CD4-positive, alpha-beta T cell (primary cell): ENCODE results near the gene BCL2. TPM values are rescaled to one million over a fixed set of nuclear protein-coding genes. Genes with fewer than 3 reads are reported as not detected.

Source experiments
- ATAC-seq: fragments of 200-7000 bp; cut with Tn5 transposase; one replicate; pipeline ENCODE4 v1.10.0; 2022; ENCODE audit warnings: mild to moderate bottlenecking; ENCODE audit not compliant: poor library complexity
- CTCF ChIA-PET: fragments of 350-600 bp; sonication (Branson Sonifier 250); formaldehyde crosslinking; loops from one replicate; lab custom pipeline; 2021; ENCODE audit warnings: antibody characterized with exemption, inconsistent platforms; lab: Charles Lee
- POLR2A ChIA-PET: fragments of 350-600 bp; sonication (Branson Sonifier 250); formaldehyde crosslinking; loops from one replicate; lab custom pipeline; 2021; ENCODE audit warnings: antibody characterized with exemption, inconsistent platforms; lab: Charles Lee
- DNase-seq, 14 experiments: peaks; one replicate each; pipeline ENCODE4 v3.0.0-alpha.2; 2013 to 2020; ENCODE audit warnings: mixed read lengths in 2 of 14
- H3K27ac ChIP-seq, 2 donors: one replicate each; pipeline versions ENCODE4 v1.5.1 to v1.7.0; 2013; ENCODE audit warnings: low read length in 2 of 2, low read depth in 1 of 2, mild to moderate bottlenecking in 1 of 2
- H3K27me3 ChIP-seq, 2 experiments: 1 replicate in 1 of 2; 2 replicates in 1 of 2; pipeline versions ENCODE4 v1.6.1 to v1.7.0; 2013; ENCODE audit warnings: low read length in 2 of 2, control low read depth in 1 of 2, mild to moderate bottlenecking in 1 of 2, moderate library complexity in 1 of 2; ENCODE audit not compliant: insufficient read depth in 2 of 2, control insufficient read depth in 1 of 2
- H3K36me3 ChIP-seq: one replicate; pipeline ENCODE4 v1.6.1; 2013; ENCODE audit warnings: low read length, control low read depth; ENCODE audit not compliant: insufficient read depth
- H3K4me1 ChIP-seq: one replicate; pipeline ENCODE4 v1.6.1; 2013; ENCODE audit warnings: low read length, control low read depth; ENCODE audit not compliant: insufficient read depth
- H3K4me3 ChIP-seq: one replicate; pipeline ENCODE4 v1.5.1; 2013; ENCODE audit warnings: mild to moderate bottlenecking, low read length, moderate library complexity
- H3K9me3 ChIP-seq, 2 experiments: 1 replicate in 1 of 2; 2 replicates in 1 of 2; pipeline versions ENCODE4 v1.6.1 to v1.7.0; 2013; ENCODE audit warnings: low read length in 2 of 2, mild to moderate bottlenecking in 2 of 2, control low read depth in 1 of 2, moderate library complexity in 1 of 2; ENCODE audit not compliant: control insufficient read depth in 1 of 2, insufficient read depth in 1 of 2
- H3K27ac Mint-ChIP-seq: one replicate; pipeline ENCODE4 v1.8.0; 2020; ENCODE audit warnings: mixed read lengths
- H3K27me3 Mint-ChIP-seq: one replicate; pipeline ENCODE4 v1.8.0; 2021; ENCODE audit warnings: mixed read lengths
- H3K36me3 Mint-ChIP-seq: one replicate; pipeline ENCODE4 v1.8.0; 2021; ENCODE audit warnings: low read depth, mixed read lengths
- H3K4me1 Mint-ChIP-seq: one replicate; pipeline ENCODE4 v1.8.0; 2021; ENCODE audit warnings: low read depth, mixed read lengths
- H3K4me3 Mint-ChIP-seq: one replicate; pipeline ENCODE4 v1.8.0; 2020; ENCODE audit warnings: mild to moderate bottlenecking, mixed read lengths
- H3K9me3 Mint-ChIP-seq: one replicate; pipeline ENCODE4 v1.8.0; 2020; ENCODE audit warnings: mixed read lengths
- intact Hi-C, 2 experiments: fragments of 100-400 bp; cut with DNase I in 1 of 2; cut with micrococcal nuclease in 1 of 2; formaldehyde crosslinking; loops; one replicate each; pipeline versions ENCODE4 v1.15.1 to v1.9.0; 2023 to 2025; cut with DNase I, micrococcal nuclease
- total RNA-seq, 174 experiments: library from RNA in 2 of 174; stranded (reverse) in 2 of 174; gene quantifications; one replicate each; pipeline ENCODE4 v1.2.3 and lab custom pipeline; 2021 to 2026
- TF ChIP-seq, protein P1 (sequence below): fragments of 200-600 bp; IDR thresholded peaks from one replicate; pipeline ENCODE4 v1.8.0; 2022; ENCODE audit warnings: antibody characterized with exemption, mild to moderate bottlenecking

BCL2 gene
- total RNA-seq, 2 experiments from 2014 or later = 40.1 to 40.3 TPM

DNA sequence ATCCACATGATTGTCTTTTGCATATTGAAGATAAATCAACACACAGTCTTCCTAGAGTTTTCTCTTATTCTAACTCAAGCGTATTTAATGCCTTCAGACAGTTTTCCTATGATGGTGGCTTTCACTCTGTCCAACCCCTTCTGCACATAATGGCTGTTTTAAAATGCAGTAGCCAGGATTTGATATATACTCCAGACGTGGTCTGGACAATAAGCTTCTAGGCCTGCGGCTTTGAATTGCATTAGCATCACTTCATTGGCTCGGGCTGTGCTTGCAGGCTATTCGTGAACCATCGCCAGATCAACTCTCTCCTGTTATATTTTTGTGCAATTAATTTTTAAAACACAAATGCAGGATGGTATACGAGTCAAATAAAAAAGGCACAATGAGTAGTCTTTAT is 235.3 kb downstream of the BCL2 start:
- H3K36me3 ChIP-seq = no peaks in the 10 kb centered on the region
- no peak overlapping the region for H3K27ac ChIP-seq
- H3K4me3 ChIP-seq = no peak overlapping the region
- no peaks in the 10 kb centered on the region for H3K4me1 ChIP-seq
- intact Hi-C loops = no loop called here
- Mint-ChIP-seq H3K4me1 (no peaks in the 10 kb centered on the region), H3K27me3 (peaks cover 4% of the 10 kb centered on the region), H3K4me3 (no peak overlapping the region), H3K9me3 (no peaks in the 10 kb centered on the region), H3K36me3 (no peaks in the 10 kb centered on the region), H3K27ac (no peak overlapping the region)
- ChIA-PET POLR2A (no interaction called here), CTCF (no interaction called here)
- peaks cover 0 to 8% of the 10 kb centered on the region in 2 experiments for H3K9me3 ChIP-seq
- ATAC-seq = no peak
- DNase-seq = no peak
- TF ChIP-seq, protein P1, sequence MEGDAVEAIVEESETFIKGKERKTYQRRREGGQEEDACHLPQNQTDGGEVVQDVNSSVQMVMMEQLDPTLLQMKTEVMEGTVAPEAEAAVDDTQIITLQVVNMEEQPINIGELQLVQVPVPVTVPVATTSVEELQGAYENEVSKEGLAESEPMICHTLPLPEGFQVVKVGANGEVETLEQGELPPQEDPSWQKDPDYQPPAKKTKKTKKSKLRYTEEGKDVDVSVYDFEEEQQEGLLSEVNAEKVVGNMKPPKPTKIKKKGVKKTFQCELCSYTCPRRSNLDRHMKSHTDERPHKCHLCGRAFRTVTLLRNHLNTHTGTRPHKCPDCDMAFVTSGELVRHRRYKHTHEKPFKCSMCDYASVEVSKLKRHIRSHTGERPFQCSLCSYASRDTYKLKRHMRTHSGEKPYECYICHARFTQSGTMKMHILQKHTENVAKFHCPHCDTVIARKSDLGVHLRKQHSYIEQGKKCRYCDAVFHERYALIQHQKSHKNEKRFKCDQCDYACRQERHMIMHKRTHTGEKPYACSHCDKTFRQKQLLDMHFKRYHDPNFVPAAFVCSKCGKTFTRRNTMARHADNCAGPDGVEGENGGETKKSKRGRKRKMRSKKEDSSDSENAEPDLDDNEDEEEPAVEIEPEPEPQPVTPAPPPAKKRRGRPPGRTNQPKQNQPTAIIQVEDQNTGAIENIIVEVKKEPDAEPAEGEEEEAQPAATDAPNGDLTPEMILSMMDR = no peak
- no peaks in the 10 kb centered on the region for H3K27me3 ChIP-seq

- Histone ChIP-seq H3K4me1 (no peaks in the 10 kb centered on the region), H3K4me3 (no peak overlapping the region), H3K9me3 (peaks cover 0 to 8% of the 10 kb centered on the region in 2 experiments), H3K27me3 (no peaks in the 10 kb centered on the region), H3K27ac (no peak overlapping the region), H3K36me3 (no peaks in the 10 kb centered on the region)
- Mint-ChIP-seq H3K4me1 (no peaks in the 10 kb centered on the region), H3K27ac (no peak overlapping the region), H3K4me3 (no peak overlapping the region), H3K36me3 (no peaks in the 10 kb centered on the region), H3K9me3 (no peaks in the 10 kb centered on the region), H3K27me3 (peaks cover 4% of the 10 kb centered on the region)
- TF ChIP-seq, protein P1 = no peak
- CTCF ChIA-PET = no interaction called here
- ATAC-seq = no peak
- POLR2A ChIA-PET = no interaction called here
- intact Hi-C loops = no loop called here
- no peak for DNase-seq
Observed at GRCh38 chr18:63083555-63083954, 236.0 kb downstream of the BCL2 start.

- CTCF ChIA-PET = no interaction called here
- Histone ChIP-seq H3K27ac (no peak overlapping the region), H3K9me3 (peaks cover 0 to 8% of the 10 kb centered on the region in 2 experiments), H3K36me3 (no peaks in the 10 kb centered on the region), H3K4me3 (no peak overlapping the region), H3K27me3 (no peaks in the 10 kb centered on the region), H3K4me1 (no peaks in the 10 kb centered on the region)
- ATAC-seq (no peak), DNase-seq (no peak)
- intact Hi-C loops = no loop called here
- Mint-ChIP-seq H3K27ac (no peak overlapping the region), H3K4me3 (no peak overlapping the region), H3K9me3 (no peaks in the 10 kb centered on the region), H3K36me3 (no peaks in the 10 kb centered on the region), H3K27me3 (peaks cover 4% of the 10 kb centered on the region), H3K4me1 (no peaks in the 10 kb centered on the region)
- TF ChIP-seq, protein P1 = no peak
- POLR2A ChIA-PET = no interaction called here
Observed at GRCh38 chr18:63083020-63083531, 236.5 kb downstream of the BCL2 start.
